GM19397 (cell line): ENCODE results near the gene C3orf49.

Experiments used
- ATAC-seq: cut with Tn5 transposase; IDR thresholded peaks from one replicate; pipeline ENCODE4 v1.9.1; 2021; ENCODE audit warnings: mild to moderate bottlenecking, moderate library complexity; ENCODE audit not compliant: unreplicated experiment

C3orf49 gene

GRCh38 chr3:63878394-63879060 is 59.4 kb downstream of the C3orf49 start:
- no peak for ATAC-seq

DNA sequence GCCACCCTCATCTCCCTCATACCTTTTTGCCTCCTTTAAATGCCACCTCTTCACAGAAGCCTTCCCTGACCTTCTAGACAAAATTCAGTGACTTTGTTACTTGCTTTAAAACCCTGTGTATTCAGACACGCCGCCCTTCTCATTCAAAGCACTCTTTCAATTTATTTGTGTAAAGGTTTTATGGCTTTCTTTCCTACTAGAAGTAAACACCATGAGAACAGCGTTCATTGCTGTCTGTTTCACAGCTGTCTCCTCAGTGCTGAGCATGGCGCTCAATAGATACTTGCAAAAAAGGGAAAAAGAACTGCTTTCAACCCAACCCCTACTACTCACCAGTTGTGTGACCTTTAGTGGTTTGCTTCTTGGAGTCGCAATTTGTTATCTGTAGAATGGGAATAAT is 61.6 kb downstream of the C3orf49 start:
- ATAC-seq, result no peak

GRCh38 chr3:63886858-63887257 is 67.8 kb downstream of the C3orf49 start:
- ATAC-seq, result no peak

DNA sequence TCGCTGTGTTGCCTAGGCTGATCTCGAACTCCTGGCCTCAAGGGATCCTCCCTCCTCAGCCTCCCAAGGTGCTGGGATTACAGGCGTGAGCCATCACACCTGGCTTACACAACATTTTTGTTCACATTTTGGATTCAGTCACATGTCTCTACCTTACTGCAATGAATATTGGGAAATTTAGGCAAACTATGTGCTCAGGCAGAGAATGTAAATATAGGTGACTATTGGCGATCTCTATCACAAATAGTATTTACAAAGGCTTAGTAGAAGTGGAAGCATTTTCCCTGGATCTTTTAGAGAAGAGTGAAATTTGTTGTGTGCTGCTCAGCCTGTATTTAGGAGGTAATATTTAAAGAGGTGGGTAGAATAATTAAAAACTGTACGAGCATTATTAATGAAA is 72.4 kb downstream of the C3orf49 start:
- no peak for ATAC-seq

DNA sequence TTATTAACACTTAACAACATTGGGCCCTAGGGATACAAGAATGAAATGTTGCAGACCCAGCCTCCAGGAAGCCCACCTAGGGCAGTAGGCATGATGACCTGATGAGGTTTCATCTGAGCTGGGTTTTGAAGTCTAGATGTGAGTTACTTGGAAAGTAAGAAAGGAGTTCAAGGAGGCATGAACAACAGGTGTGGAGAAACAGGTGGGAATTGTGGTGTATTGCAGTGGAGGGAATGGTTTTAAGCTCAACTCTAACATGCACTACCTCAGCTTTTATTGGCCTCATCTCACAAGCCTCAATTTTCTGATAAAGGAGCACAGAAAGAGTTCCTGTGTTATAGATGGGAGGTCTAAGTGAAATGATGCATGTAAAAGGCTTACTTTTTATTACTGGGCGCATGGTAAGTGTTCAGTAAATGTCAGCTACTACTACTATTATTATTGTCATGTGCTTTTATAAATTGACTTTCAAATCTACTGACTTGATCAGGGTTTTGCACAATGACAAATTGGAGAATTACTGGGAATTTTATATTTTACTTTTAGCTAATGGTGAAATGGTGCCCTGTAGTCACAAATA is 73.8 kb downstream of the C3orf49 start:
- no peak for ATAC-seq

GRCh38 chr3:63895422-63896189 is 76.5 kb downstream of the C3orf49 start:
- ATAC-seq, result no peak

- no peak for ATAC-seq
These were observed 77.4 kb downstream of the C3orf49 start for GRCh38 chr3:63896332-63897030.
